HG03280 (cell line): Measurements from ENCODE around the gene SMYD5.
A peak's percentile ranks its signal among the peaks of the same experiment; 100 is the strongest.
"Not testable (repeated sequence)": the region's sequence is repeated elsewhere in the genome, so short reads cannot be mapped to it uniquely, and the experiment has no call there.

Source experiments
- ATAC-seq: cut with Tn5 transposase; IDR thresholded peaks from one replicate; pipeline ENCODE4 v1.9.1; 2021; ENCODE audit warnings: mild to moderate bottlenecking, moderate library complexity; ENCODE audit not compliant: unreplicated experiment

SMYD5 gene

DNA sequence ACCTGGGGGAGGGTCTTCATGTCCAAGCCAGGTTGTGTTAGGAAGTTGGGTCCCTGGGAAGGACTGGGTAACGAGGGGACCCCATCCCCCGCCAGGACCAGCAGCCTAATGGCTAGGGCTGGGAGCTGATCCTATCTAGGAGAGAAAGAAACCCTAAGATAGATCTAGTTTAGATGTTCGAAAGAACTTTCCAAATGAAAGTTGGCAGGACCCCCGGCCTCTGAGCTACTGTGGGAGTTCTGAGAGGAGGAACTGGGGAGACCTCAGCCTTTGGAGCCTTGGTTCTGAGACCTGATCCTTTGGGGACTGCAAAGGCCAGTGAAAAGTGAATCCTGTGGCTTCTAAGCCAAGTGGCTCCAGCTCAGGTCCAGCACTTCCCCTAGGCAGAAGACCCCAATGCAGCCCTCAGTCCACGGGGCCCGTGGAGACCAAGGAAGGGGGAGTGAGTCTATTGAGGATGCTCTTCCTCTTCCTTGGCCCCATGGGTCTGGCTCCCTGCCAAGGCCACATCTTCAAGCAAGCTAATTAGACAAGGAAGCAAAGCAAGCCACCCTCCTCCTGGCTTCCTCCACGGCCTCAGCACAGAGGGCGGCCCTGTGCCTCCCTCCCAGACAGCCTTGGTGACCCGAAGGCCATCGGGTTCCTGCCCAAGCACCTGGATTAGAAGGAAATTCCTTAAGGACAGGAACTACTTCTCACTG lies 43.5 kb downstream of the SMYD5 start:
- no peak for ATAC-seq

GRCh38 chr2:73258186-73258912 lies 44.3 kb downstream of the SMYD5 start:
- ATAC-seq, result no peak

DNA sequence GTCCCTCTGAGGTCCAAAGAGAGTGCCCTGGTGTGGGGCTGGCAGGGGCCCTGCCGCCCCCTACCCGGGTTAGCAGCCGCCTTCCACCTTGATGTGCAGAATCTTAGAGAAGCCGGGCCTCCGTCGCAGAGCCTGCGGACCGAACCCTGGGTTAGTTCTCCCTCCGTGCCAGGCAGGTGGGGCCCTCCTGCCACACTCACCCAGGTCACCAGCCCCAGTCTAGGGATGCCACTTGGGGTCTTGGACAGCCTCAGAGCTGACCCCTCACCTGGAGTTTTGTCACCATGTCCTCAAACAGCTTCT lies 44.8 kb downstream of the SMYD5 start:
- ATAC-seq, result no peak

- ATAC-seq, result no peak
Observed at GRCh38 chr2:73259276-73259675, 45.2 kb downstream of the SMYD5 start.

- ATAC-seq, result no peak
Observed at GRCh38 chr2:73259704-73260337, 45.8 kb downstream of the SMYD5 start.

DNA sequence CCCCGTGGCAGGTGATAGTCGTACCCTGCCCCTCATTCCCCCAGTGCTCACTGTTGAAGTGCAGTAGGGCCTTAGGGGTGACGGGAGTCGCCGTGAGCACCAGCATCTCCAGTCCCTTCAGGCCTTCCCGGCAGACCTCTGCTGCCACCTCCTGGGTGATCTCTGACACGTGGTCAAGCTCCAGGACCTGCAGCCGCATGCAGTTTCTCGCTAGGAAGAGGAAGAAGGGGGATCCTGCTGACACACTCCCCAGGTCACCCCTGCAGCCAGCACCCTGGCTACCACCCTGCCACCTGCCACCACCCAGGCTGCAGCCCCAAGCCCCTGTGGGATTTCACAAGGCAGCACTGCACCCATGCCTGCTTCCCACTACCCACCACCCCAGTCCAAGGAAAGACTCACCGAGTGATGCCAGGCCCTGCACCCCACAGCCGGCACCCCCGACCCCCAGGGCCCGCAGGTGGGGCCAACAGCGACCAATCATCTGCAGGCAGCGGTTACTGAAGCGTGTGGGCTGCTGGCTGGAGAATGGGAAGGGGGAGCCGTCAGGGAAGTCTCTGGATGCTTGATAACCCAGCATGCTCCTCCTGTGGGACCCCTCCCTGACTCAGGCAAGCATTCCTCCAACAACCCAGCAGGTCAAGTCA lies 46.4 kb downstream of the SMYD5 start:
- no peak for ATAC-seq

GRCh38 chr2:73262108-73262651 lies 48.1 kb downstream of the SMYD5 start:
- ATAC-seq, result no peak

DNA sequence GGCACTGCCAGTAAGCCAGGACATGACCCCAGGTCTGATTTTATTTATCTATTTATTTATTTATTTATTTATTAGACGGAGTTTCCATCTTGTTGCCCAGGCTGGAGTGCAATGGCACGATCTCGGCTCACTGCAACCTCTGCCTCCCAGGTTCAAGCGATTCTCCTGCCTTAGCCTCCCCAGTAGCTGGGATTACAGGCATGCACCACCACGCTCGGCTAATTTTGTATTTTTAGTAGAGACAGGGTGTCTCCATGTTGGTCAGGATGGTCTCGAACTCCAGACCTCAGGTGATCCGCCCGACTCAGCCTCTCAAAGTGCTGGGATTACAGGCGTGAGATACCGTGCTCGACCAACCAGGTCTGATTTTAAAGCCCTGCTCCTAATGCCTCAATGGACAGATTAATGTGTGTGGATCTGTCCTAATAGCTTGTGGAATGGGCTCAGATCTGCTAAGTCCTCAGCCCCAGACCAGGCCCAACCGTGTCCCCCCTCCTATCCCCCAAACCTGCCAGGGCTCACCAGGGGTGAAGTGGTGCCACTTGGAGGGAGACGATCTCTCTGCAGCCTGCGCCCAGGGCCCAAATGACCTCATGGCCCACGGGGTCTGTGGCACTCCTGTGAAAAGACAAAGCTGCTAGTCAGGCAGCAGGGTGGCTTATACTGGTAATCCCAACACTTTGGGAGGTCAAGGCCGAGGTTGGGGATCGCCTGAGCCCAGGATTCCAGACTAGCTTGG lies 48.8 kb downstream of the SMYD5 start:
- not testable (repeated sequence) for ATAC-seq

DNA sequence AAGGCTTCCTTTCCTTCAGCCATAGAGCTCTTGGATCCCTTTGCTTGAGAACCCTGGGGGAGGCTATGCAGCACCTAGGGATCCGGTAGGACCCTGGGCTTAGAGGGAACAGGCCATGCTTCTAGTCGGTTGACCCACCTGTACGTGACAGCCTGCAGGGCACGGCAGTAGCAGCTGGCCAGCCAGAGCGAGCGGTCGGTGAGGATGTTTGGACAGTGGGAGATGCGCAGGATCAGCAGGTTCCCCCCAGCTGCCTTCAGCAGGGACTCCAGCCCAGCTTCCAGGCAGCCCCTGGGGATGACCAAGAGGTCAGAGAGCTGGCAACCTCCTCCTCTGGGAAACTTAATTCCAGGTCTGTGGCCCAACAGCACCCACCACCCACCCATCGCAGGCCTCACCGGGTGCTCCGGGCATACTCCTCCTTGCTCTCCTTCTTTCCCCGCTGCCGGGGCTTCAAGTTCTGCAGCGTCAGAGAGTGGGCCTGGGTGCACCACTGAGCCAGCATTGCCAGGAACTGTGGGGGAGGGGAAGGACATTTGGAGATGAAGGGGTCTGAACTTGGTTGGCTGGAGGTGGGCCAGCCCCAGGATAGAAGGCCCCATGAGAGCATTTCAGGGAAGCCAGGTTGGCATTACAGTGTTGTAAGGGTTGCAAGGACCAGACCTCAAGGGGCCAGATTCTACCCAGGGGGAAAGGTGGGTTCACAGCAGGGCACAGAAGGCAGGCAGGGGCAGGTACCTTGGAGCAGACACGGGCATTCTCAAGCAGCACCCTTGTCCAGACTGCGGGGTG lies 49.7 kb downstream of the SMYD5 start:
- ATAC-seq, result no peak

DNA sequence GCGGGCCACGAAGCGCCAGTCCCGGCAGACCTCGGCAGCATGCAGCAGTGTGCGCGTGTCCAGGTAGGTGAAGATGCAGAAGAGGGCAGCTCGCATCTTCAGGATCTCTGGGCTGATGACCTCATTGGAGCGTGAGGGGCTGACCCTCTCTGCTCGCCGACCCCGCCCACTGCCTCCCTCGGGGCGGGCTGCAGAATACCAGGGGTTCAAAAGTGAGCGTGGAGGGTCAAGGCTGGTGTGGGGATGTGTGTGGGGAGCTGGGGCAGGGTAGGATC lies 50.2 kb downstream of the SMYD5 start:
- no peak for ATAC-seq

DNA sequence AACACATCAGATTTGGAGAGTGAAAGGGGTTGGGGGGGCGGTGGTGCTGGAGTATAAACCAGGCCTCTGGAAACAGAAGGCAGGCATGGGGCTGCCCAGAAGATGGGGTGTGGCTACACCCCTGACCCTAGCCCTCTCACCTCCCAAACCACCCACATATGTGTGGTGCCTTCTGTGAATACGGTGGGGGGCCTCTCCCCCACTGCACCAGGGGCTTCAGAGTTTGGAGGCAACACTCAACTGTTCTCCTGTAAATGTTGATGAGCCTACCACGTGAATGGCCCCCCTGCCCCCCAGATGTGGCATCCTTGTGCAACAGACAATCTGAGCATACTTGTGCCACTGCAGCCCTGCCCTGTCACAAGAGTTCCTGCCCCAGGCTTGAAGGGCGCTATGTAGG lies 50.7 kb downstream of the SMYD5 start:
- no peak for ATAC-seq

GRCh38 chr2:73265298-73266060 lies 51.4 kb downstream of the SMYD5 start:
- no peak for ATAC-seq

- ATAC-seq, result no peak
Observed at GRCh38 chr2:73266061-73266901, 52.2 kb downstream of the SMYD5 start.

DNA sequence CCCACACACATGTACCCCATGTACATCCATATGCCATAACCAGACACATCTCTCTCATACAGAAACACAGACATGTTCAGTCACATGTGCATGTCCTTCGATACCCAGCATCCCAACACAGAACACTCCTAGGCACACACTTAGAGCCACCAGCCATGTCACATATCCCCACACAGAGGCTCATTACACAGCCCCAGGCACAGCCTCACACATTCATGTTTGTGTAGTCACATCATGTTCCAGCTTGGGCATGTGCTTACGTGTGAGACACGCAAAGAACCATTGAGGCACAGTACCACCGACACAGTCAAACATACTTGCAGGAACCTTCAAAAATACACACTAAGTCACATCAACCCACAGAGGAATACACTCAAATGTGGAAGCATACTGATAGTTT lies 53.0 kb downstream of the SMYD5 start:
- no peak for ATAC-seq

DNA sequence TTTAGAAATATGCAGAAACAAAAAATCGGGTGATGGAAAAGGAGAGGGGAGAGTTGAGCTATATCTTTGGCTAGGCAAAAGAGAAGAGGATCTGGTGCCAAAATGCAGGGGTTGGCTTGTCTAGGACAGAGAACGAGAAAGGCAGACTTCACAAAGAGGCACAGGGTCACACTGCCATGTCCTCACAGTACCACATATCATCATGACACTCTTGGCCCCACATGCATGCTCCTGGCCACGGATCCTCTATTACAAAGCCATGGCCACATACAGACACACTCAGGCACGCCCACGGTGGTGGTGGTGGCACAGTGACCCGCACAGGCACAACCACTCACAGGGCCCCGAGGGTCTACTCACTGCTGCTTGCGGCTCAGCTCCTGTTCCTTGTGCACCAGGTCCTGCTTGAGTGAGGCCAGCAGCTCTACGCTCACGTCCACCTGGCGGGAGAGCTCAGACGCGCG lies 54.4 kb downstream of the SMYD5 start:
- no peak for ATAC-seq

DNA sequence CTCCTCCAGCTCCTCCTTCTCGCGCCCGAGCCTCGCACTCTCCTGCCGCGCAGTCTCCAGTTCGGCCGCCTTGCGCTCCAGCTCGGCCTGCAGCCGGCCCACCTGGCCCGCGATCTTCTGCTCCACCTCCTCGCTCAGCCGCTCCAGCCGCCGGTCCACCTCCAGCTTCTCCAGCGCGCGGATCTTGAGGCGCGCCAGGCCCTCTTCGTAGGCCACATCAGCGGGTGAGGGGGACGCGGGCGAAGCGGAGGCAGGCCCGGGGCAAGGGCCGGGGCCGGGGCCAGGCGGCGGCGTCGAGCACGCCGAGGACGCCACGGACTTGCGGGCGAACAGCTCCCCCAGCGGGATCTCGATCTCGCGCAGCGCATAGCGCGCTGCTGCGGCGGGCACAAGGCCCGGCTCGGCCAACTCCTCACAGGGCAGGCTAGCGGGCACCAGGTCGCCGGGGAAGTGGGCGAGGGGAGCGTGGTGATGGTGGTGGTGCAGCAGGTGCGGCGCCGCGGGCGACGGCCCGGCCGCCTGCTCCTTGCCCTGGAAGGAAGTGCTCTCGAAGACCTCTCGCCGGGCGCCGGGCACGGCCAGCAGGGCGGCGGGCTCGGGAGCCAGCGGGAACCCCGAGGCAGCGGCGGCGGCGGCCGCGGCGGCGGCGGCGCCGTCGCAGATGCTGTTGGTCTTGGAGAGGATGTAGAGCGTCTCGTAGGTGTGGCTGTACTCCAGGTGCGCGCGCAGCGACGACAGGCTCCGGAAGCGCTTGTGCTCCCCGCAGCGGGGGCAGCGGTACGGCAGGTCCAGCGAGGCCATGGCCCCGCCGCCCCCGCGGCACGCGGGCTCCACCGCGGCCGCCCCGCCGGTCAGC lies 55.0 kb downstream of the SMYD5 start:
- peak; percentile 85 for ATAC-seq

- no peak for ATAC-seq
Observed at GRCh38 chr2:73269686-73270465, 55.8 kb downstream of the SMYD5 start.
